H9 (cell line): ENCODE measurements around the gene FZD2. TPM values are rescaled to one million over a fixed set of nuclear protein-coding genes. Genes with fewer than 3 reads are reported as not detected.
A peak's percentile ranks its signal among the peaks of the same experiment; 100 is the strongest.
"Not testable (repeated sequence)": the region's sequence is repeated elsewhere in the genome, so short reads cannot be mapped to it uniquely, and the experiment has no call there.

ENCODE experiments used
- DNase-seq: peaks from one replicate; pipeline ENCODE4 v3.0.0-alpha.2; 2017
- H2AFZ ChIP-seq: one replicate; pipeline ENCODE4 v1.6.1; 2013; ENCODE audit warnings: mild to moderate bottlenecking, low read length, control low read depth, moderate library complexity
- H2AK5ac ChIP-seq: 2 replicates; pipeline ENCODE4 v1.6.1; 2013; ENCODE audit warnings: low read length, control low read depth, mixed read lengths; ENCODE audit not compliant: insufficient read length
- H2BK120ac ChIP-seq: one replicate; pipeline ENCODE4 v1.6.1; 2013; ENCODE audit warnings: low read depth, mild to moderate bottlenecking, low read length, control low read depth, inconsistent platforms; ENCODE audit not compliant: poor library complexity, severe bottlenecking
- H2BK12ac ChIP-seq: 2 replicates; pipeline ENCODE4 v1.6.1; 2013; ENCODE audit warnings: low read length, control low read depth, mixed read lengths, low read depth; ENCODE audit not compliant: insufficient read length
- H2BK15ac ChIP-seq: 2 replicates; pipeline ENCODE4 v1.6.1; 2013; ENCODE audit warnings: low read depth, low read length, control low read depth
- H2BK20ac ChIP-seq: one replicate; pipeline ENCODE4 v1.6.1; 2013; ENCODE audit warnings: low read depth, mild to moderate bottlenecking, low read length, control low read depth, inconsistent platforms; ENCODE audit not compliant: poor library complexity, severe bottlenecking
- H2BK5ac ChIP-seq: 2 replicates; pipeline ENCODE4 v1.6.1; 2013; ENCODE audit warnings: low read length, control low read depth, mixed read lengths; ENCODE audit not compliant: insufficient read length
- H3K14ac ChIP-seq: 2 replicates; pipeline ENCODE4 v1.6.1; 2013; ENCODE audit warnings: low read length, control low read depth; ENCODE audit not compliant: insufficient read depth
- H3K18ac ChIP-seq: 2 replicates; pipeline ENCODE4 v1.6.1; 2013; ENCODE audit warnings: low read depth, mild to moderate bottlenecking, mixed read lengths, low read length, control low read depth; ENCODE audit not compliant: insufficient read length
- H3K23ac ChIP-seq: 2 replicates; pipeline ENCODE4 v1.6.1; 2013; ENCODE audit warnings: low read length, control low read depth, mixed read lengths, low read depth; ENCODE audit not compliant: insufficient read length
- H3K23me2 ChIP-seq: 2 replicates; pipeline ENCODE4 v1.6.1; 2013; ENCODE audit warnings: low read depth, mild to moderate bottlenecking, mixed read lengths, low read length, control low read depth; ENCODE audit not compliant: insufficient read length, poor library complexity, severe bottlenecking
- H3K27ac ChIP-seq: 2 replicates; pipeline ENCODE4 v1.5.1; 2013; ENCODE audit warnings: low read length, control low read depth, mixed read lengths, low read depth; ENCODE audit not compliant: insufficient read length
- H3K27me3 ChIP-seq: 2 replicates; pipeline ENCODE4 v1.6.1; 2013; ENCODE audit warnings: low read length, control low read depth, inconsistent platforms; ENCODE audit not compliant: insufficient read depth
- H3K4ac ChIP-seq: 2 replicates; pipeline ENCODE4 v1.6.1; 2013; ENCODE audit warnings: low read depth, mild to moderate bottlenecking, control low read depth, inconsistent platforms, low read length, moderate library complexity
- H3K4me1 ChIP-seq: 2 replicates; pipeline ENCODE4 v1.6.1; 2013; ENCODE audit warnings: low read length, control low read depth, inconsistent platforms; ENCODE audit not compliant: insufficient read depth
- H3K4me2 ChIP-seq: 2 replicates; pipeline ENCODE4 v1.6.1; 2013; ENCODE audit warnings: low read length, control low read depth, mixed read lengths; ENCODE audit not compliant: insufficient read length, insufficient read depth
- H3K56ac ChIP-seq: 2 replicates; pipeline ENCODE4 v1.6.1; 2013; ENCODE audit warnings: low read depth, mild to moderate bottlenecking, mixed read lengths, low read length, control low read depth; ENCODE audit not compliant: insufficient read length
- H3K79me1 ChIP-seq: 2 replicates; pipeline ENCODE4 v1.6.1; 2013; ENCODE audit warnings: low read depth, mild to moderate bottlenecking, moderate library complexity, low read length, control low read depth, inconsistent platforms; ENCODE audit not compliant: insufficient read depth, poor library complexity, severe bottlenecking
- H3K79me2 ChIP-seq: 2 replicates; pipeline ENCODE4 v1.6.1; 2013; ENCODE audit warnings: low read length, control low read depth, inconsistent platforms; ENCODE audit not compliant: insufficient read depth
- H3K9ac ChIP-seq: 2 replicates; pipeline ENCODE4 v1.6.1; 2013; ENCODE audit warnings: low read length, control low read depth, mixed read lengths; ENCODE audit not compliant: insufficient read length; ENCODE audit errors: extremely low read depth
- H3K9me3 ChIP-seq: one replicate; pipeline ENCODE4 v1.6.1; 2013; ENCODE audit warnings: low read depth, low read length, inconsistent platforms; ENCODE audit not compliant: control insufficient read depth
- H3T11ph ChIP-seq: one replicate; pipeline ENCODE4 v1.6.1; 2013; ENCODE audit warnings: mild to moderate bottlenecking, low read length, control low read depth, inconsistent platforms
- H4K20me1 ChIP-seq: one replicate; pipeline ENCODE4 v1.6.1; 2013; ENCODE audit not compliant: control insufficient read depth, insufficient read length, insufficient read depth
- H4K5ac ChIP-seq: 2 replicates; pipeline ENCODE4 v1.6.1; 2013; ENCODE audit warnings: low read depth, mild to moderate bottlenecking, mixed read lengths, low read length, control low read depth; ENCODE audit not compliant: insufficient read length
- H4K8ac ChIP-seq: replicated peaks from 2 replicates; pipeline ENCODE4 v1.6.1; 2013; ENCODE audit warnings: low read length, control low read depth, mixed read lengths, low read depth; ENCODE audit not compliant: insufficient read length
- H4K91ac ChIP-seq: 2 replicates; pipeline ENCODE4 v1.6.1; 2013; ENCODE audit warnings: low read depth, mild to moderate bottlenecking, moderate library complexity, mixed read lengths, low read length, control low read depth; ENCODE audit not compliant: insufficient read length
- H3K27ac Mint-ChIP-seq, 3 experiments: 2 replicates in 2 of 3; 3 replicates in 1 of 3; pipeline ENCODE4 v1.8.0; 2020 to 2021; ENCODE audit warnings: mixed read lengths in 3 of 3, mild to moderate bottlenecking in 1 of 3, moderate library complexity in 1 of 3
- H3K27me3 Mint-ChIP-seq: 2 replicates; pipeline ENCODE4 v1.8.0; 2021; ENCODE audit warnings: low read depth, mild to moderate bottlenecking, moderate library complexity, mixed read lengths
- H3K36me3 Mint-ChIP-seq, 3 experiments: 2 replicates in 2 of 3; 3 replicates in 1 of 3; pipeline ENCODE4 v1.8.0; 2020 to 2021; ENCODE audit warnings: low read depth in 3 of 3, mixed read lengths in 3 of 3; ENCODE audit not compliant: insufficient read depth in 1 of 3
- H3K4me1 Mint-ChIP-seq, 2 experiments: 2 replicates each; pipeline ENCODE4 v1.8.0; 2020; ENCODE audit warnings: mixed read lengths in 2 of 2
- H3K4me3 Mint-ChIP-seq, 2 experiments: 2 replicates in 1 of 2; 3 replicates in 1 of 2; pipeline ENCODE4 v1.8.0; 2020 to 2021; ENCODE audit warnings: mild to moderate bottlenecking in 2 of 2, mixed read lengths in 2 of 2, moderate library complexity in 1 of 2
- H3K9me3 Mint-ChIP-seq, 2 experiments: 2 replicates in 1 of 2; 3 replicates in 1 of 2; pipeline ENCODE4 v1.8.0; 2020; ENCODE audit warnings: mild to moderate bottlenecking in 2 of 2, mixed read lengths in 2 of 2, moderate library complexity in 1 of 2
- WGBS: extraction: QIAGEN DNeasy Blood & Tissue Kit; methylation state at CpG from one replicate; pipeline ENCODE4 v1.1.7; 2013; ENCODE audit warnings: missing lambda C conversion rate, low lambda C conversion rate, mixed read lengths; ENCODE audit not compliant: insufficient read length; ENCODE audit errors: extremely low coverage; 5-methylcytosine and 5-hydroxymethylcytosine counted together
- total RNA-seq: library from RNA; stranded (reverse); gene quantifications from 2 replicates; pipeline ENCODE4 v1.2.1, GENCODE V29; 2021
- TF ChIP-seq, protein P1 (sequence below): fragments of 200-600 bp; sonication (generic); conservative IDR thresholded peaks from 3 replicates; pipeline ENCODE4 v1.8.0; 2021; ENCODE audit warnings: antibody characterized with exemption, mild to moderate bottlenecking

The FZD2 gene
- total RNA-seq, 1 experiment from 2014 or later, result 18.2 TPM

DNA sequence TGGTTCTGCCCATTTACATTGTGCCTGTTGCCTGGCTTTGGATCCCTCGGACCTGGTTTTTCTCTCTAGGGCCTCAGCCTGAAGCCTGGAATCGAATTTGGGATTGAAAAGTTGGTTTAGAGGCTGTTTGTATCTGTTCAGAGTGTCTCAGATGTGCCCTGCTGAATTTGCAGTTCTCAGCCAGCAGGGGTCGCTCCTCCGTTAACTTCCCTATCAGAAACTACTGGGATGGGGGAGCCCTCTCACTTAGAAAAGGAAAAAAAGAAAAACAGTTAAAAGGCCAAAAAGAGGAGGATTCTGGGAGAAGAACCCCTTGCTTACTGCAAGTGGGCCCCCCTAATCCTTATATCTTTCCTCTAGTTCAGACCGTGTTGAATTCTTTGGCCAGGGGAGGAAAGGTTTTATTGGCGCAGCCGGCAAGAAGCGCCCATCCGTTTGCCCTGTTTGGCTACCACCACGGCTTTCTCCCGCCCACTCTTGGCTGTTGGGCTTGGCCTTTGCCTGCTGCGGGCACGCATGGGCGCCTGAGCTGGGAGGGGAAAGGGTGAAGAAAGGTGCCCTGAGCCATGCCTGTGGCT lies 8.7 kb downstream of the FZD2 start:
- no peak overlapping the region for H3K27ac ChIP-seq
- DNase-seq, result peak; percentile 40
- H3K9ac ChIP-seq, result no peak overlapping the region
- H4K91ac ChIP-seq, result no peak overlapping the region
- H4K20me1 ChIP-seq, result no peaks in the 10 kb centered on the region
- H3K4me1 Mint-ChIP-seq, result peaks cover 25 to 32% of the 10 kb centered on the region in 2 experiments
- H3K14ac ChIP-seq, result no peak overlapping the region
- no peak overlapping the region for H3K23ac ChIP-seq
- H3K18ac ChIP-seq, result no peak overlapping the region
- no peaks in the 10 kb centered on the region for H3K79me2 ChIP-seq
- peaks cover 22% of the 10 kb centered on the region in 2 experiments for H3K9me3 Mint-ChIP-seq
- TF ChIP-seq, protein P1, sequence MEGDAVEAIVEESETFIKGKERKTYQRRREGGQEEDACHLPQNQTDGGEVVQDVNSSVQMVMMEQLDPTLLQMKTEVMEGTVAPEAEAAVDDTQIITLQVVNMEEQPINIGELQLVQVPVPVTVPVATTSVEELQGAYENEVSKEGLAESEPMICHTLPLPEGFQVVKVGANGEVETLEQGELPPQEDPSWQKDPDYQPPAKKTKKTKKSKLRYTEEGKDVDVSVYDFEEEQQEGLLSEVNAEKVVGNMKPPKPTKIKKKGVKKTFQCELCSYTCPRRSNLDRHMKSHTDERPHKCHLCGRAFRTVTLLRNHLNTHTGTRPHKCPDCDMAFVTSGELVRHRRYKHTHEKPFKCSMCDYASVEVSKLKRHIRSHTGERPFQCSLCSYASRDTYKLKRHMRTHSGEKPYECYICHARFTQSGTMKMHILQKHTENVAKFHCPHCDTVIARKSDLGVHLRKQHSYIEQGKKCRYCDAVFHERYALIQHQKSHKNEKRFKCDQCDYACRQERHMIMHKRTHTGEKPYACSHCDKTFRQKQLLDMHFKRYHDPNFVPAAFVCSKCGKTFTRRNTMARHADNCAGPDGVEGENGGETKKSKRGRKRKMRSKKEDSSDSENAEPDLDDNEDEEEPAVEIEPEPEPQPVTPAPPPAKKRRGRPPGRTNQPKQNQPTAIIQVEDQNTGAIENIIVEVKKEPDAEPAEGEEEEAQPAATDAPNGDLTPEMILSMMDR, result peak; percentile 71
- H3K4me2 ChIP-seq, result no peak overlapping the region
- no peak overlapping the region for H3T11ph ChIP-seq
- H4K5ac ChIP-seq, result no peak overlapping the region
- H4K8ac ChIP-seq, result no peak overlapping the region
- H2BK15ac ChIP-seq, result no peak overlapping the region
- no peaks in the 10 kb centered on the region for H3K9me3 ChIP-seq
- no peak overlapping the region for H2BK12ac ChIP-seq
- H2BK20ac ChIP-seq, result no peak overlapping the region
- no CpG with 5 or more reads among the region's 14 CpGs for WGBS
- no peaks in the 10 kb centered on the region for H3K23me2 ChIP-seq
- no peak overlapping the region for H3K4me3 Mint-ChIP-seq
- no peak overlapping the region for H3K4ac ChIP-seq
- H3K27me3 Mint-ChIP-seq, result peaks cover 54% of the 10 kb centered on the region
- H2AK5ac ChIP-seq, result no peak overlapping the region
- H3K36me3 Mint-ChIP-seq, result peaks cover 5 to 20% (median 13%) of the 10 kb centered on the region in 3 experiments
- no peaks in the 10 kb centered on the region for H3K79me1 ChIP-seq
- no peak overlapping the region for H2AFZ ChIP-seq
- peaks cover 7% of the 10 kb centered on the region; the same call in 1 of the 2 replicates for H3K4me1 ChIP-seq
- peaks cover 9% of the 10 kb centered on the region; the same call in 1 of the 2 replicates for H3K27me3 ChIP-seq
- H2BK5ac ChIP-seq, result no peak overlapping the region
- no peak overlapping the region for H3K27ac Mint-ChIP-seq
- no peak overlapping the region for H2BK120ac ChIP-seq
- H3K56ac ChIP-seq, result no peak overlapping the region

DNA sequence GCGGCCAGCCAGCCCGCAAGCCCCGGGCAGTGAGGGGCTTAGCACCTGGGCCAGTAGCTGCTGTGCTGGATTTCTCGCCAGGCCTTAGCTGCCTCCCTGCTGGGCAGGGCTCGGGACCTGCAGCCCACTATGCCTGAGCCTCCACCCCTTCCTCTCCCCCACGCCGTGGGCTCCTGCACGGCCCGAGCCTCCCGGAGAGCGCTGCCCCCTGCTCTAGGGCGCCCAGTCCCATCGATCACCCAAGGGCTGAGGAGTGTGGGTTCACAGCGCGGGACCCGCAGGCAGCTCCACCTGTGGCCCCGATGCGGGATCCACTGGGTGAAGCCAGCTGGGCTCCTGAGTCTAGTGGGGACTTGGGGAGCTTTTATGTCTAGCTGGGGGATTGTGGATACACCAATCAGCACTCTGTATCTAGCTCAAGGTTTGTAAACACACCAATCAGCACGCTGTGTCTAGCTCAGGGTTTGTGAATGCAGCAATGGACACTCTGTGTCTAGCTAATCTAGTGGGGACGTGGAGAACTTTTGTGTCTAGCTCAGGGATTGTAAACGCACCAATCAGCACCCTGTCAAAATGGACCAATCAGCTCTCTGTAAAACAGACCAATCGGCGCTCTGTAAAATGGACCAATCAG lies 11.1 kb downstream of the FZD2 start:
- not testable (repeated sequence) for H2BK15ac ChIP-seq, H3K9me3 ChIP-seq, DNase-seq, H3K23me2 ChIP-seq, H2AFZ ChIP-seq, H2BK12ac ChIP-seq, H4K91ac ChIP-seq, H4K20me1 ChIP-seq, H3K4ac ChIP-seq, H4K5ac ChIP-seq, H4K8ac ChIP-seq, H2BK120ac ChIP-seq, H2BK5ac ChIP-seq, H3K79me2 ChIP-seq, H3K9ac ChIP-seq, H2AK5ac ChIP-seq, H3K23ac ChIP-seq, H3K4me1 Mint-ChIP-seq, H3K4me1 ChIP-seq, H3K4me2 ChIP-seq, H3K56ac ChIP-seq, H3K14ac ChIP-seq, H3T11ph ChIP-seq, H2BK20ac ChIP-seq, H3K27ac ChIP-seq, H3K27me3 ChIP-seq, H3K18ac ChIP-seq, H3K4me3 Mint-ChIP-seq, H3K79me1 ChIP-seq
- Mint-ChIP-seq H3K9me3 (peaks cover 22% of the 10 kb centered on the region in 2 experiments), H3K27me3 (peaks cover 32% of the 10 kb centered on the region), H3K27ac (peak overlapping the region in 1 of 3 experiments; percentile 68; a peak in 1 of 7 replicates), H3K36me3 (peaks cover 5 to 20% (median 13%) of the 10 kb centered on the region in 3 experiments)
- no CpG with 5 or more reads among the region's 23 CpGs for WGBS
